HG02571 (cell line): Measurements from ENCODE around the gene ANAPC5.
A peak's percentile ranks its signal among the peaks of the same experiment; 100 is the strongest.
"Not testable (repeated sequence)": the region's sequence is repeated elsewhere in the genome, so short reads cannot be mapped to it uniquely, and the experiment has no call there.

Experiments used
- ATAC-seq: cut with Tn5 transposase; IDR thresholded peaks from one replicate; pipeline ENCODE4 v1.9.1; 2021; ENCODE audit warnings: mild to moderate bottlenecking, moderate library complexity; ENCODE audit not compliant: unreplicated experiment

Gene ANAPC5

GRCh38 chr12:121323908-121324307 is 28.3 kb downstream of the ANAPC5 start:
- no peak for ATAC-seq

- ATAC-seq: no peak
Observed at GRCh38 chr12:121318121-121318520, 34.1 kb downstream of the ANAPC5 start.

- ATAC-seq: no peak
Observed at GRCh38 chr12:121314431-121314830, 37.8 kb downstream of the ANAPC5 start.

- ATAC-seq: not testable (repeated sequence)
Observed at GRCh38 chr12:121310231-121310630, 42.0 kb downstream of the ANAPC5 start.

DNA sequence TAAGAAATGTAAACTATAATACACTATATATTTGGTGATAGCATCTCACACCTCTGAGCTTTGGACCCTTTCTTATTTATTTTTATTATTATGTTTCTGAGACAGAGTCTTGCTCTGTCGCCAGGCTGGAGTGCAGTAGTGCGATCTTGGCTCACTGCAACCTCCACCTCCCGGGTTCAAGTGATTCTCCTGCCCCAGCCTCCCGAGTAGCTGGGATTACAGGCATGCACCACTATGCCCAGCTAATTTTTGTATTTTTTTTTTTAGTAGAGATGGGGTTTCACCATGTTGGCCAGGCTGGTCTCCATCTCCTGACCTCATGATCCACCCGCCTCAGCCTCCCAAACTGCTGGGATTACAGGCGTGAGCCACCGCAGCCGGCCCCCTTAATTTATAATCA is 44.8 kb downstream of the ANAPC5 start:
- ATAC-seq: not testable (repeated sequence)

GRCh38 chr12:121304306-121304705 is 47.9 kb downstream of the ANAPC5 start:
- no peak for ATAC-seq

DNA sequence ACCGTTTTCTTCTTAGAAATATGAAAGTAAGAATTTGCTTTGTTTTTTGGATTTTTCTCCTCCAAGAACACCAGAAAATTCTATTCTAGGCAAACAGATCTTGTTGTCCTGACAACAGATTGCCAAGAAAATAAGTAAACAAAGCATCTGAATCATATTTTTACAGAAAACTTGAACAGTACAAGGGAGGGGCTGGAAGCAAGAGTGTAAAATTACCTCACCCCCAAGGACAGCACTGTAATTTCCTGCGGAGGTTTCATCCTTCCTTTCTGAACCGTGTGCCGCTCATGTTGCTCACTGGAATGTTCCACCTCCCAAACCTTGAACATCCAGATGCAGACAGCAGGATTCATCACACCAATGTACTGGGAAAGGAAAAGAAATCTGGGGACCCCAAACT is 50.3 kb downstream of the ANAPC5 start:
- ATAC-seq: no peak

DNA sequence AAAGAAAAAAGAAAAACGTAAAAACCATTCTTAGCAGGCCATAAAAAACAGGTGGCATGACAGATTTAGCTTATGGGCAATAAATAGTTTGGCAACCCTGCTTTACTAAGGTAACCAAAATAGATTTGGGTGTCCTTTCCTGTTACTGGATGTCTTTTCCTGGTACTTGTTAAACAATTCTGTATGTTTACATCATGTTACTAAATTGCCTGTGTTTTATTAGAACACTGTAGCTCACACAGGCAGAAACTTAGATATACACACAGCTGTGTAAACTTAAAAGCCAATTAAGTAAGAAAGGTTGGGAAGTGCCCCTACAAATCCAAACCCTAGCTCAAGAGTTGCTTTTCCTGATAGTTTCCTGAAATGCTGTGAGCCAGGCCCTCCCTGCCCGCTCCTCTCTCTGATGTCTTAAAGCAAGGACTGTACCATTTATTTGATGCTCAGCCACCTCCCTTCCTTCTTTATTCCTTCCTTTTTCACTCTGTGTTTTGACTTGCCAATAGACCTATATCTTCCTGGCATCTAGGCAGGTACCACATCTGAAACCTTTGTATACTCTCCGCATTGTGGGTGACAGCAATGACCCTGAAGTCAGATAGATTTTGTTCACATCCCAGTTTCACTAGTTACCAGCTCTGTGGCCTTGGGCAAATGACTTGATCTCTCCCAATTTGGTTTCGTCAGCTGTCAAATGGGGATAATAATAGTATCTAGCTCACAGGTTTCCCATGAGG is 52.0 kb downstream of the ANAPC5 start:
- no peak for ATAC-seq

GRCh38 chr12:121299662-121300061 is 52.5 kb downstream of the ANAPC5 start:
- no peak for ATAC-seq

DNA sequence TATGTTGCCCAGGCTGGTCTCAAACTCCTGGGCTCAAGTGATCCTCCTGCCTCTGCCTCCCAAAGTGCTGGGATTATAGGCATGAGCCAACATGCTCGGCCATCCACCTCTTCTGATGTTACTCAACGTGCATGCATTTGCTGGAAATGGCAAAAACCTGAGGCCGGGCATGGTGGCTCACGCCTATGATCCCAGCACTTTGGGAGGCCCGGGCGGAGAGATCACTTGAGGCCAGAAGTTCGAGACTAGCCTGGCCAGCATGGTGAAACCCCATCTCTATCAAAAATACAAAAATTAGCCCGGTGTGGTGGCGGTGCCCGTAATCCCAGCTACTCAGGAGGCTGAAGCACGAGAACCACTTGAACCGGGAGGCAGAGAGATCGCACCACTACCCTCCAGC is 53.8 kb downstream of the ANAPC5 start:
- not testable (repeated sequence) for ATAC-seq

DNA sequence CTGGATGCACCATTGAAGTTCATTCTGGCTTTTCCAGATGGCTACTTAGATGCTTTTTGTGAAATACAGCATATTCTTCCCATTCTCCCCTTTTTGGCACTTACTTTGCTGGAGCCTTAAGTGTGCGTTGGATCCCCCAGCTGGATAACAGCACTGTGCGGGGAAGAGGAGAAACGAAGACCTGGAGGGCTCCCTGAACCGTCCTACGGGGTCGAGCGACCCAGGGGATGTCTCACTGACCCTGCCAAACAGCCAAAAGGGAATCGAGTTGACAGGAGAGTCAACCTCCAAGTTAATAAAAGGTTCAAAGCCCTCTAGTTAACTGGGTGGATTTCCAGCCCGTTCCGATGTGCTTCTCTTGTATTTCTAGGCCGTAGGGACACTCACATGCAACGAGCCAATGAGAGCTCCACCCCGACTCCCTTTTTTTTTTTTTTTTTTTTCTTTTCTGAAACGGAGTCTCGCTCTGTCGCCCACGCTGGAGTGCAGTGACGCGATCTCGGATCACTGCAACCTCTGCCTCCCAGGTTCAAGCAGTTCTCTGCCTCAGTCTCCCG is 54.7 kb downstream of the ANAPC5 start:
- peak; percentile 11 for ATAC-seq

- peak; percentile 74 for ATAC-seq
Observed at GRCh38 chr12:121296618-121297434, 55.4 kb downstream of the ANAPC5 start, which contains the start of gene CAMKK2. TSS of gene CAMKK2 (minus strand) at chr12:121296709. CDS start at chr12:121274526, 22,183 bp downstream.

DNA sequence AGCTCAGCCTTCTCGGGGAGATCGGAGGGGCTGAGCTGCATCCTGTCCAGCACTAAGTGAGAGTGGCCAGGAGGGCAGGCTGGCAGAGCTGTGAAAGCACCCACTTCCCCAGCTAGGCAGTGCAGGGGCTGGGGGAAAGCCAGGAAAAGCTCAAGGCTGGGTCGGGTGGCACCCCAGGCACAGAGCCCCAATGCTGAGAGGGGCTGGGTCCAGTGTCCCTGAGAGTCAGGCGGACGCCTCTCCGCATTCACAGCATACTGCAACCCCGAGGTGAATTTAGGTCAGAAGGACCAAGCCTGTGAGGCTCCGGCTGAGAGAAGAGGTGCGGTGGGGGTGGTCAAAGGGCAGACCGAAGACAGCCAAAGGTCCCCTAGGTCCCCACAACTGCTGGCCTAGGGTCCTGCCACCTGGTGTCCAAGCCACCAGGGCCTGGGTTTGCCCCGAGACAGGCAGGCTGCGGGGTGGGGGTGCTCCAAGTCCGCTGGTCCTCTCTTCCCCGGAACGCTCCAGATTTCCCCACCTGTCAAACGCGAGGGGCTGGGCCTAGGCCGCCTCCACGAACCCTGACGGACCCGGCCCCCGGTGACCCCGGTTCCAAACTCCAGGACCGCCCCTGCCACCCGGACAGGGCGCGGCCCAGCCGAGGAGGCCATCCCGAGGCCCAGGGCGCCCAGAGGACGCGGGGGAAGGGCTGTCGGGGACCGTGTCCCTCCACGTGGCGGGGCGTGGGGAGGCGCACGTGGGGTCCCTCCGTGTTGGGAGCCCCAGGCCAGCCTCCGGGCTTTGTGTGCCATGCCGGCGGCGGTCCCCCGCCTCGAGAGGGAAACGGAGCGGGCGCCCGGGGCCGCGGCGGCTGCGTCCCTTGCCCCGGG is 56.2 kb downstream of the ANAPC5 start:
- ATAC-seq: peak; percentile 28

DNA sequence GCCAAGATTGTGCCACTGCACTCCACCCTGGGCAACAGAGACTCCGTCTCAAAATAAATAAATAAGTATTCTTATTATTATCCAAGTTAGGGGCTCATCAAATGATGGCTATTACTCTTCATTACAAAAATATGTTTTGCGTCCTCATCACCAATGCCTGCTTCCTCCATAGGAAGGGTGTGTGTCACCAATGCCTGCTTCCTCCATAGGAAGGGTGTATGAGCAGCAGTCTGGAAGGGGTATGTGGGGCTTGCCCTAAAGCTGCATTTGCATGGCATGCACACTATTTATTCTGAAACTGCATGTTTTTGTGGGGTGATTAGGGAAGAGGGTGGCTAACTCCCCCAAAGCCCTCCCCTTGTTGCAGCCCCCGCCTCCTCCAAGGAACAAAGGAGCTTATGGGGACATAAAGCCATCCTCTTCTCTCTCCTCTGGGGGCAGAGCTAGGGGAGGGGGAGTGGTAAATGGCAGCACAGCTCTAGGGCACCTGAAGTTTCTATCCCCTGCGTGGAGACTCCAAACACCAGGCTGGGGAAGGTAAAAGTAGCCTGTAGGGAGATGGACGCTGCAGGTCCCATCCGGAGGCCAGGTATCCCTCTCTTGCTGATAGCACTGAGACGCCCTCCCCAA is 57.0 kb downstream of the ANAPC5 start:
- ATAC-seq: no peak

GRCh38 chr12:121294151-121294889 is 57.9 kb downstream of the ANAPC5 start:
- ATAC-seq: no peak

GRCh38 chr12:121293603-121294002 is 58.6 kb downstream of the ANAPC5 start:
- no peak for ATAC-seq

DNA sequence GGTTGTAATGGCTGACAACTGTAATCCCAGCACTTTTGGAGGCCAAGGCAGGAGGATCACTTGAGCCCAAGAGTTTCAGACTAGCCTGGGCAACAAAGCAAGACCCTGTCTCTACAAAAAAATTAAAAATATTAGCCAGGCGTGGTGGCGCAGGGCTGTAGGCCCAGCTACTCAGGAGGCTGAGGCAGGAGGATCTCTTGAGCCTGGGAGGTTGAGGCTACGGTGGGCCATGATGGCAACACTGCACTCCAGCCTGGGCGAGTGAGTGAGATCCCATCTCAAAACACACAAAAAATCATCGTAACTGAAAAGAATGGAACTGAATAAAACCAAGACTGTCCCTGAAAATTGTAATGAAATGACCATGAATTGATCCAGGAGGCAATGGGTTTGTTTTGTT is 61.8 kb downstream of the ANAPC5 start:
- ATAC-seq: no peak

DNA sequence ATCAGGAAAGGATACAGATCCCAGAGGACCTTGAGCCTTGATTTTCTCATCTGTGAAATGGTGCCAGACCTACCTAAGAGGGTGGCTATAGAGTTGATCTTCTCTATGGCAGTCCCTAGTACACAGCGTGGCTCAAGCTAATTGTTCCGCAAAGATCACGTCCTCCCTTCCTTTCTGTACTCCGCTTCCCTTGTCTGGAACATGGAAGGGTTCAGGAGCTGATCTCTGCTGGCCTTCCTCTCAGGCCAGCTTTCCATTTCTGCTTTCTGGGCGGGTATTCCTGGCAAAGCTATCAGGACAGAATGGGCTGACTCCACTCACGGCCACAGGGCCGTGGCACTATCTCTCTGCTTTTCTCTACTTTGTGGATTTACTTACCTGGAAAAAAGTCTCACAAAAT is 62.2 kb downstream of the ANAPC5 start:
- ATAC-seq: no peak

- no peak for ATAC-seq
Observed at GRCh38 chr12:121288986-121289385, 63.2 kb downstream of the ANAPC5 start.
